ENCODE measurements around the gene GALNTL6.
"Not testable (repeated sequence)": the region's sequence is repeated elsewhere in the genome, so short reads cannot be mapped to it uniquely, and the experiment has no call there.

The GALNTL6 gene

DNA sequence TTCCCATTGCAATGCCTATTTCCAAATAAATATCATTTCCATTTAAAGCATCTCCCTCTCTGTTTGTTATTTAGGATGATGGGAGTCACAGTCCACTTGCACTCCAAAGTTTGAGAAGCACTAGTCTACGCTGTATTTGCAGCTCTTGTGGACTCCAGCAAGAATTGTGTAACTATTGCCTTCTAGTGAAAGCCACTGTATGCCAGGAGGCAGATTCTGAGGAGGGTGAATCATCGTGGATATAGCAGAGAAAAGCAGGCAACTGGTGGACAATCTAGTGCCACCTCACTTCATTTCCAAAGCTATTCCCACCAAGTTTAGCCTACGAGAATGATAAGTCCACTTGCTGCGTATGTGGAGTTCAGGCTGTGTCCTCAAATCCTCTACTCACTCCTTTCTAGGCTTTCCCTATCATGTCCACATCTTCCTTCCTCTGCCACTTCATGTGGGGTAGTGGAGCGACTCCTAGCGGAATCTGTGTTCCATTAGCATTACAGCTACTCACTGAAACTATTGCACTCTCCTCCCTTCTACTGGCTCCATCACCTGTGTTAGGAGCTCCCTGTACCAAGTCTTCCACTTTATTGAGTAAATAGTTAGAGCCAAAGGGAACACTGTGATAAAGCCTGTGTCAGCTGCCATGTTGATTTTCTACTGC lies 853.6 kb downstream of the GALNTL6 start:
- no peak for DNase-seq (ENCODE audit: low spot score)

DNA sequence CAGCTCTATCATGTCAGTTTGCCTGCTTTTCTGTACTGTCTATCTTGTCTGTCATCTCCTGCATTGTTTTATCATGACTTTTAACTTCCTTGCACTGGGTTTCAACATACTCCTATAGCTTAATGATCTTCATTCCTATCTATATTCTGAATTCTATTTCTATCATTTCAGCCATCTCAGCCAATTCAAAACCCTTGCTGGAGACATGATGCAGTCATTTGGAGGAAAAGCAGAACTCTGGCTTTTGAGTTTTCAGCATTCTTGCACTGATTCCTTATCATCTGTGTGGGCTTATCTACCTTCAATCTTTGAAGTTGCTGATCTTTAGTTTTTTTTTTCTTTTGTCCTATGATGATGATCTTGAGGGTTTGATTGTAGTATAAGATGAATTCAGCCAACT lies 861.6 kb downstream of the GALNTL6 start:
- no peak for DNase-seq (ENCODE audit: low spot score)

DNA sequence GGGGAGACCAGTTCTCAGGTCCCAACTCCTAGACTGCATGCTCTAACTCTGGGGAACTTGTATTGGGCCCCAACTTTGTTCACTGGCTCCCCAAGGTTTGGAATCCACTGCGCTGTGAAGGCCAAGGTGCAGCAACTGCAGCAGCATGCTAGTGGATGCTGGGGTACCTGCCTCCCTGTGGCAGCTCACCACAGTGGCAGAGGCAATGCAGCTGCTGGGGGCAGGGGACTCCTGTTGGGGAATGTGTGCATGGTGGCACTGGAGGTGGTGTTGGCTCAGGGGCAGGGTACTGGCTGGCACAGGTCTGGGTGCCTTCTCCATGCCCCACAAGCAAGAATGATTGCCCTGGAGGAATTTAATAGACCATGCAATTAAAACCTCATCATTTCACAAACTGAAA lies 862.0 kb downstream of the GALNTL6 start:
- DNase-seq (ENCODE audit: low spot score), result no peak

DNA sequence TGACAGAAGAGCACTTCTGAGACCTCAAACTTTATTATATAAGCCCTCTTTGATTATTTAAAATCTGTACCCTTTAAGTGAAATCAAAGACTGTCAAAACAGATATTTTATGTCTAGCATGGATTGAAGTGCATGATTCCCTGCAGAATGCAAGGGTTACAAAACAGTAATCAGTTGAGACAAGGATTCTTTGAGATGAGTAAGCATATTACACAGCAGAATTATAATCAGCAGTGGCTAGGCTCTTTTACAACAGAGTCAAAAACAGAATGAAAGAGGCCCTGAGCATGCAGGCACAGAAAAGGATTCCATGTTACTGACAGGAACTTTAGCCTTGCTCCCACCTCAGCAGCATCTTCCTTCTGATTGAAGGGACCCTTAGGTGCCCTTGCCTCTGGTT lies 867.5 kb downstream of the GALNTL6 start:
- DNase-seq (ENCODE audit: low spot score), result no peak

DNA sequence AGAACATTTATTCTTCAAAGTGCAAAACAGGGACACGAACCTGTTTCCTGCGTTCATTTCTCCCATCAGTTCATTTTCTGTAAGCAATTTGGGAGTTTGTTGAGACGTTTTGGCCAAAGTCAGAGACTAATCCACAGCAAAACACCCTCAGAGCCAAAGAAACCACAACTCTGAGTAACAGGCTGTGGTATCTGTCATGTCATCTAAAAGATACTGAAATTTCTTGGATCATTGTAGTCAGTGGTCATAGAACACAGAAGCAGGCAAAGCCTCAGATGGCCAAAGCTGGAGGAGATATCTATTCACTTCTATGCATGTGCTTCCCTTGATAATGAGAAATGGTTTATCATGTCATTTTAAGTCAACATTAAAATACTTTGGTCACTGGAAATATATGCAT lies 869.8 kb downstream of the GALNTL6 start:
- no peak for DNase-seq (ENCODE audit: low spot score)

GRCh38 chr4:172686021-172686420 lies 872.8 kb downstream of the GALNTL6 start:
- no peak for DNase-seq (ENCODE audit: low spot score)

DNA sequence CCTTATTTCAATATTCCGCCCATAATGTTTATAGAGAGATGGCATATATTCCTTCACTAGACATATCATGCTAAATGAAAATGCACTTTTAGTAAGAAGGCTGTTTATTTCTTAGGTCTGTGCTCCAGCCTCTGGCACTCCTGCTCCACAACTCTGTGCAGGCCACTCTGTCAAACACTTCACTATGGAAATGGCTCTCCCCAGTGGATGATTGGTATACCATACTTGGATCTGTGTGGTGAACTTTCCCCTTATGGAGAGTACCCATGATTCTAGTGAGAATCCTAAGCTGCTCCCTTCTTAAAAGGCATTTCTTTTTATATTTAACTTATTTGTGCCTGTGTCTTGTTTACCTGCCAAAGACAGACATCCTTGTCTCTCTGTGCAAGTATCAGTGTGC lies 875.3 kb downstream of the GALNTL6 start:
- no peak for DNase-seq (ENCODE audit: low spot score)

DNA sequence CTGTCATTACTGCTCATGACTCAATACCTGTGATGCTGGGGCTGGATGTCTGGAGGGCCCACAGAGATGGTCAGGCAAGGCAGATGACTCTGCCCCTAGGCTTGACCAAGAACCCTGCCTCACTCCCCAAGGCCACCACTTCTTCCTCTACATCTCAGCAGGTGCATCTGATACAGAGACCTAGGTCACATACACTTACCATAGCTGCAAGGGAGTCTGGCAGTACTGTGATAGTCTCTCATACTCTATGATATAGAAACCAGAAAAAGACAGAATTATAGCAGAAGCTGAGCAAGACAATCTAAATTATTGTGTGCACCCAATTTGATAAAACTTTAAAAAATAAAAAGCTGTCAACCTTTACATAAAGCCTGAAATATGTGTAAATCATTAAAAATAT lies 878.3 kb downstream of the GALNTL6 start:
- no peak for DNase-seq (ENCODE audit: low spot score)

- DNase-seq (ENCODE audit: low spot score), result no peak
Measured at GRCh38 chr4:172692701-172693100, 879.5 kb downstream of the GALNTL6 start.

DNA sequence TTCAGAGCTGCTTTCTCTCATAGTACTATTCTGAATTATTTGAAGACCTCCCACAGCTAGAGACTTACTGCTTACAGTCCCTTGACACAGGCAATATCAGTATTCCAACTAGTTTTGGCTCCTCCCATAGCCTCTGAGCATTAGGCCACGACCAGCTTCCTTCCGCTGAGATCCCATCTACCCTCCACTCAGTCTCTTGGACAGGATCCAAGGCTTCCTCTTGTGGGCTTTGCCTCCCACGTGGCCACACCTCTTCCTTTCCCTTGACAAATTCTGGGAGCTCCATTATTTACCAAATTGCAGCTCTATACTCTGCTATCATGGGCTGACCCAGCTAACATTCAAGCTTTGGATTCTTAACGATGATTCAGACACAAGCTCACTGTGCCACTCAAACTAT lies 885.1 kb downstream of the GALNTL6 start:
- no peak for DNase-seq (ENCODE audit: low spot score)

DNA sequence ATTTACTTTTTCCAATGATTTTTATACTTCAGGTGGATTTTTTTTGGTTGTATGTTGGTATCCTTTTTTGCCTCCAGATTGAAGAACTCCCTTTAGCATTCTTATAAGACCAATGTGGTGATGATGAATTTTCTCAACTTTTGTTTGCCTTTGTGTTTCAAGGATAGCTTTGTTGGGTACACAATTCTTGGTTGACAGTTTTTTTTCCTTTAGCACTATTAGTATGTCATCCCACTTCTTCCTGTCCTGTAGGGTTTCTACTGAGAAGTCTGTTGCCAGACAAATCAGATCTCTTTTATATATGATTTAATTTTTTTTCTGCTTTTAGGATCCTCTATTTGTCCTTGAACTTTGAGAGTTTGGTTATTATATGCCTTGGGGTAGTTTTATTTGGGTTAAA lies 892.4 kb downstream of the GALNTL6 start:
- DNase-seq (ENCODE audit: low spot score), result no peak

GRCh38 chr4:172706000-172706399 lies 892.8 kb downstream of the GALNTL6 start:
- no peak for DNase-seq (ENCODE audit: low spot score)

DNA sequence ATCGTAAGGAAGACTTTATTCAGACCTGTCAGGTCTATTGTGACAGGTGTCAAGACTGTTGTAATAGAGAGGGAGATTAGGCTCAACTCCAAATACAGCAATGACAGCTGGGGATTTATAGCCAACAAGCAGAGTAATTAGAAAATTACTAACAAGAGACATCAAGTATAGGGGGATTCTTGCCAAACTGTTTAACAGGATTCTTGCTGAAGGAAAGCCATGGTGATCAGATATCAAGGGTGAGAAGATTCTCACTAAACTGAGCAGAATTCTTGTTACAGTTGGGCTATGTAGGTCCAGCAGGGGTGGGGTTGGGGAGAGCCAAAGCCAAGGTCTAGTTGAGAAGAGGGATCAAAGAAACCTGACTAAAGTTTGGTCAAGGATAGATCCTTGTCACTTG lies 894.4 kb downstream of the GALNTL6 start:
- DNase-seq (ENCODE audit: low spot score), result no peak

GRCh38 chr4:172708184-172708583 lies 895.0 kb downstream of the GALNTL6 start:
- no peak for DNase-seq (ENCODE audit: low spot score)

DNA sequence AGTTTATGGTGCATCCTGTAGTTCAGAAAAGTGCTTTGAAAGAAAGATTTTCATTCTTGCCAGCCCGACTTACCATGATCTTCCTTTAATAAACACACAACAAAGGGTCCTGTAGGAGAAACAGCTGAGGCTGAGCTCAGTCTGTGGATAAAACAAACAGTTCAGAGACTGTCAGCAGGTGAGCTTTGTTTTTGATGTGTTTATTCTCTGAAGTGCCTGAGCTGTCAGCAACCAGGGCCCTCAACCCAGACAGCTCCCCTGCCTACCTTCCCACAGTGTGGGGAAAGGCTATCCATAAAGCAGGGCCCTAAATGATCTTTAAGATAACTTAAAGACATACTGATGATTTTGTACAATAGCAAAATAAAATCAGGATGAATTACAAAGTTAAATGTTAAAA lies 896.2 kb downstream of the GALNTL6 start:
- no peak for DNase-seq (ENCODE audit: low spot score)

DNA sequence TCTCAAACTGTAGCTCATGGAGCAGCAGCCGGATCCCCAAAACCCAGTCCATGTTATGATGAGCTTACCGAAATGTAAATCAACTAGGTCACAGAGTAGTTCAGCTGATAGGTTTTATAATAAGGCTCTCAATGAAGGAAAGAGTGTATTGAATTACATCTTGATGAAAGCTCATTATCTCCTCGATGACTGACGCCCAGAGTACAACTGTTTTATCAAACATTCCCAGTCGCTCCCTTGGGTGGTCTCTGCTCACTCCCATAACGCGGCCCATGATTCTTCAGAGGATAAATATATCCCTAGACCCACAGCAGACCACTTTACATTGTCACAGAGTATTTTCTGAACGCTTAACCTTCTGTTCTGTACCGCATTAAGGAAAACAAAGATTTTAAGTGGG lies 903.1 kb downstream of the GALNTL6 start:
- DNase-seq (ENCODE audit: low spot score), result no peak

- DNase-seq (ENCODE audit: low spot score), result no peak
Measured at GRCh38 chr4:172721659-172722058, 908.5 kb downstream of the GALNTL6 start.

- DNase-seq (ENCODE audit: low spot score), result no peak
Measured at GRCh38 chr4:172725581-172725980, 912.4 kb downstream of the GALNTL6 start.

- no peak for DNase-seq (ENCODE audit: low spot score)
Measured at GRCh38 chr4:172726001-172726423, 912.8 kb downstream of the GALNTL6 start.

DNA sequence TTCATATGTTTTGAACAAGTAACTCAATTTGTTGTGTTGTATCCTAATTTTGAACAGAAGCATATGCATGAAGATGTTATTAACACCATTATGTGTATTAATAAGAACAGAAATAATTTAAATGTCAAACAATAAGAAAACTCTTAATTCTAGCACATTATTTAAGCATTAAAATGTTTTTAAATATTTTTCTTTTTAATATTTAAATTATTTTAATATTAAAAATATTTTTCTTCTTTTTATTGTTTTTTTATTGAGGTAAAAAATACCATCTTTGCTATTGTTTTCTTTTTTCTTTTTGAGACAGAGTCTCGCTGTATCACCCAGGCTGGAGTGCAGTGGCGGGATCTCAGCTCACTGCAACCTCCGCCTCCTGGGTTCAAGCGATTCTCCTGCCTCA lies 914.4 kb downstream of the GALNTL6 start:
- no peak for DNase-seq (ENCODE audit: low spot score)

- not testable (repeated sequence) for DNase-seq (ENCODE audit: low spot score)
Measured at GRCh38 chr4:172733645-172734044, 920.4 kb downstream of the GALNTL6 start.

GRCh38 chr4:172734555-172734954 lies 921.4 kb downstream of the GALNTL6 start:
- DNase-seq (ENCODE audit: low spot score), result no peak

DNA sequence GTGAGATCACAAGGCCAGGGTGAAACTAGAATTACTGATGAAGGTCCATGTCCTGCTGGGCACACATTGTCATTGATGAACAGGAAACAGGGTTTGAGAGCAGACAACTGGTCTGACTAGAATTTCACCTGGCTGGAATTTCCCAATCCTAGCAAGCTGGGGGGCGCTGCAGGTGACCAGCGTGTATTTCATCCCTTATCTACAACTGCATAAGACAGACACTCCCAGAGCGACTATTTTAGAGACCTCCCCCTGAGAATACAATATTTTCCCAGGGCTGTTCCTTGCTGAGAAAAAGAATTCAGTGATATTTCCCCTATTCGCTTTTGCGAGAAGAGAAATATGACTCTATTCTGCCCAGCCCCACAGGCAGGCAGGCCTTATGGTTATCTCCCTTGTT lies 922.8 kb downstream of the GALNTL6 start:
- DNase-seq (ENCODE audit: low spot score), result no peak

DNA sequence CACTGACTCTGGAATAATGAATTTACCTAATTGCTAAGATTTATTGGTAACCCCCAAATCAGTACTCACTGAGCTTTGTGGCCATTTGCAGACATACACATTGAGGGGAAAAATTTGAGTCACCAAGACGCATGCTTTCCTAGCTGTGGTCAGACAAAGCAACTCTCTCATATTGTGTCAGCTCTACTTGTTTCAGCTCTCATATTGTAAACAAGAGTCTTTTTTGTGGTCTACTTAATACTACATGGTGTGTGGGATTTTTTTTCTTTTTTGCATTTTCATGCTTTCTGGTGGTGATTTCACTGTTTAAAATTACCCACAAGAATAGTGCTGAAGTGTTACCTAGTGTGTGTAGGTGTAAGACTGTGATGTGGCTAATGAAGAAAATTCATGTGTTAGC lies 927.2 kb downstream of the GALNTL6 start:
- no peak for DNase-seq (ENCODE audit: low spot score)

DNA sequence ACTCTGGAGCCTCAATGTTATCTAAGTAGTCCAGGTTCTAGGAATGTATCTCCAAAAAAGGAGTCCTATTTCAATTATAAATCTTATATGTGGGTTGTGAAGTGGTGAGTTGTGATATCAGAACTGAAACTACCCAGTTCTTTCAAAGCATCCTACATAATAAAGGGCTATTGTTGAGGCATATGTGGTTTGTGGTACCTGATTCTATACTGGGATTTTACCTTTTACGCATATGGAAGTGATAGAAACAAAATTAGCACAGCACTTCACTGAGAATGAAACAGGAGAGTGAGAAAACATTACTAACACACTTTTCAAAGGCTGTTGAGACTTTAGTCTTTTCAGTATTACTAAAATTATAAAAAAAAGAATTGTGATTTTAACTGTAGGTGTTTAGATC lies 937.7 kb downstream of the GALNTL6 start:
- DNase-seq (ENCODE audit: low spot score), result no peak

All from CD4-positive, alpha-beta T cell treated with Interleukin-2 at 100 ng/mL for 4 hours (primary cell).